Stimulated activated CD4-positive, alpha-beta T cell treated with anti-CD3 and anti-CD28 coated beads, Interleukin-4, amount 100 ng/mL, for 48 hours (primary cell): ENCODE measurements around the gene SMPDL3B.

Experiments used
- DNase-seq, 2 donors: peaks; one replicate each; pipeline ENCODE4 v3.0.0-alpha.2; 2020; ENCODE audit warnings: low read depth in 2 of 2

Gene SMPDL3B

GRCh38 chr1:27940297-27940696 lies 5.5 kb downstream of the SMPDL3B start:
- DNase-seq: peak; percentile 68 to 72

GRCh38 chr1:27940870-27941560 lies 6.2 kb downstream of the SMPDL3B start:
- no peak for DNase-seq

- no peak for DNase-seq
Observed at GRCh38 chr1:27941671-27942540, 7.1 kb downstream of the SMPDL3B start.

GRCh38 chr1:27945020-27945419 lies 10.2 kb downstream of the SMPDL3B start:
- no peak for DNase-seq

- no peak for DNase-seq
Observed at GRCh38 chr1:27949027-27949426, 14.2 kb downstream of the SMPDL3B start.

DNA sequence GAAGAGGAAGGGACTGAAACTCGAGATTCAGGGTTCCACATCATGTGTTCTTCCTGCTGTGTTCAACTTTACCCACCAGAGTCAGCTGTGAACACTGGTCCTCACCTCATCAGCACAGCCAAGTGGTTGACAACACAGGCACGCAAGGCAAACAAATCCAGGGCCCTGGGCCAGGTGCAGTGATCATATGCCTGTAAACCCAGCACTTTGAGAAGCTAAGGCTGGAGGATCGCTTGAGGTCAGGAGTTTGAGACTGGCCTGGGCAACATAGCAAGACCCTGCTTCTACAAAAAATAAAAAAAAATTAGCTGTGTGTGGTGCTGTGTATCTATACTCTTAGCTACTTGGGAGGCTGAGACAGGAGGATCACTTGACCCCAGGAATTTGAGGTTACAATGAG lies 16.6 kb downstream of the SMPDL3B start:
- DNase-seq: no peak

GRCh38 chr1:27952147-27952546 lies 17.3 kb downstream of the SMPDL3B start:
- DNase-seq: no peak

- no peak for DNase-seq
Observed at GRCh38 chr1:27954186-27954585, 19.4 kb downstream of the SMPDL3B start.

- no peak for DNase-seq
Observed at GRCh38 chr1:27955076-27955475, 20.3 kb downstream of the SMPDL3B start.

DNA sequence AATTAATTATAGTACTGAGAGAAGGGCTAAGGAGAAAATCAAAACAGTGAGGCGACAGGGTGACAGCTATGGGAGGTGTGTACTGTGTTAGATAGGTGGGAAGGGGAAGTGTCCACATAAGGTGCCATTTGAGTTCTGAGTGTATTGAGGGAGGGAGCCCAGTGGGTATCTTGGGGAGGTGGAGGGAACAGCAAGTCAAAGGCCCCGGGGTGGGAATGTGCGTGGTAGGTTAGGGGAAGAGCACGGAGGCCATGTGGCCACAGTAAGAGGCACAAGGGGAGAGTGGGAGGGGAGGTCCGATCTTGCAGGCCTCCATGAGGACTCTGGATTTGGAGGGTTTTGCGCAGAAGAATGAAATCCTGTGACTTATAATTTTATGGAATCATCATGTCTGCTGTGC lies 22.0 kb downstream of the SMPDL3B start:
- DNase-seq: no peak

GRCh38 chr1:27957655-27958054 lies 22.9 kb downstream of the SMPDL3B start:
- no peak for DNase-seq

DNA sequence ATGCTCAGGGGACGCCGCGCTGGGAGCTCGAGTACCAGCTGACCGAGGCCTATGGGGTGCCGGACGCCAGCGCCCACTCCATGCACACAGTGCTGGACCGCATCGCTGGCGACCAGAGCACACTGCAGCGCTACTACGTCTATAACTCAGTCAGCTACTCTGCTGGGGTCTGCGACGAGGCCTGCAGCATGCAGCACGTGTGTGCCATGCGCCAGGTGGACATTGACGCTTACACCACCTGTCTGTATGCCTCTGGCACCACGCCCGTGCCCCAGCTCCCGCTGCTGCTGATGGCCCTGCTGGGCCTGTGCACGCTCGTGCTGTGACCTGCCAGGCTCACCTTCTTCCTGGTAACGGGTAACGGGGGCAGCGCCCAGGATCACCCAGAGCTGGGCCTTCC lies 23.7 kb downstream of the SMPDL3B start:
- no peak for DNase-seq

DNA sequence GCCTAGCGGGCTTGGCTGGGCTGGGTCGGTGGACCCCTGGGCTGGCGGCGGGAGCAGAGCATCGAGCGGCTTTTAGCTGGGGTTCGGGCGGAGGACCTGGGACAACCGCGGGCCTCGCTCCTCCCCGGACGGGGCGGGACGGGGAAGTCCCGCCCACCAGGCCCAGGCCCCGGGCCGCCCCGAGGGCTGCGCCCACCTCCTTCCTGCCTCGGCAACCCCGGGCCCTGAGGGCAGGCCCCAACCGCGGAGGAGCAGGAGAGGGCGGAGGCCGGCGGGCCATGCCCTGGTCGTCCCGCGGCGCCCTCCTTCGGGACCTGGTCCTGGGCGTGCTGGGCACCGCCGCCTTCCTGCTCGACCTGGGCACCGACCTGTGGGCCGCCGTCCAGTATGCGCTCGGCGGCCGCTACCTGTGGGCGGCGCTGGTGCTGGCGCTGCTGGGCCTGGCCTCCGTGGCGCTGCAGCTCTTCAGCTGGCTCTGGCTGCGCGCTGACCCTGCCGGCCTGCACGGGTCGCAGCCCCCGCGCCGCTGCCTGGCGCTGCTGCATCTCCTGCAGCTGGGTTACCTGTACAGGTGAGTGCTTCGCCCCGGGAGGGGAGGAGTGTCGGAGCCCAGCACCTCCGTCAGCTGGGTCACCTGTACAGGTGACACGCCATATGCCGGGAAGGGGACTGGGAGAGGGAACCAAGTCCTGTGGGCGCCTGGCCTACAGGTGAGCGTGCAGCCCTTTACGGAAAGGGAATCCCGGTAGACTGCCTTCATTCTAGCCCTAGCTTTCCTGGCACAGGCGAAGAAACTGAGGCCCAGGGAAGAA lies 25.2 kb downstream of the SMPDL3B start, which contains the start of gene XKR8:
XKR8 (plus strand) TSS at position 182 of the 812 bp plus-strand sequence; CDS start at position 279, 97 bp downstream.
- DNase-seq: peak; percentile 67 to 74

GRCh38 chr1:27960762-27961645 lies 26.2 kb downstream of the SMPDL3B start:
- DNase-seq: no peak

GRCh38 chr1:27961646-27962221 lies 26.9 kb downstream of the SMPDL3B start:
- DNase-seq: no peak

DNA sequence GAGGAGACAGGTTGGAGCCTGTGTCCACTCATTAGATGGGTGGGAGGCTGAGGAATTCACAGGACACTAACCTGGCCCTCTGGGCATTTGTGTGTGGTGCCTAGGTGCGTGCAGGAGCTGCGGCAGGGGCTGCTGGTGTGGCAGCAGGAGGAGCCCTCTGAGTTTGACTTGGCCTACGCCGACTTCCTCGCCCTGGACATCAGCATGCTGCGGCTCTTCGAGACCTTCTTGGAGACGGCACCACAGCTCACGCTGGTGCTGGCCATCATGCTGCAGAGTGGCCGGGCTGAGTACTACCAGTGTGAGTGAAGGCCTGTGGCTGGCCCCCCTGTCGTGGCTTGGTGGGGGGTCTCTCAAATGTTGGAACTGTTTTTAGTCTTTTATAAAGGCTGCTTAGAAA lies 28.6 kb downstream of the SMPDL3B start:
- no peak for DNase-seq

DNA sequence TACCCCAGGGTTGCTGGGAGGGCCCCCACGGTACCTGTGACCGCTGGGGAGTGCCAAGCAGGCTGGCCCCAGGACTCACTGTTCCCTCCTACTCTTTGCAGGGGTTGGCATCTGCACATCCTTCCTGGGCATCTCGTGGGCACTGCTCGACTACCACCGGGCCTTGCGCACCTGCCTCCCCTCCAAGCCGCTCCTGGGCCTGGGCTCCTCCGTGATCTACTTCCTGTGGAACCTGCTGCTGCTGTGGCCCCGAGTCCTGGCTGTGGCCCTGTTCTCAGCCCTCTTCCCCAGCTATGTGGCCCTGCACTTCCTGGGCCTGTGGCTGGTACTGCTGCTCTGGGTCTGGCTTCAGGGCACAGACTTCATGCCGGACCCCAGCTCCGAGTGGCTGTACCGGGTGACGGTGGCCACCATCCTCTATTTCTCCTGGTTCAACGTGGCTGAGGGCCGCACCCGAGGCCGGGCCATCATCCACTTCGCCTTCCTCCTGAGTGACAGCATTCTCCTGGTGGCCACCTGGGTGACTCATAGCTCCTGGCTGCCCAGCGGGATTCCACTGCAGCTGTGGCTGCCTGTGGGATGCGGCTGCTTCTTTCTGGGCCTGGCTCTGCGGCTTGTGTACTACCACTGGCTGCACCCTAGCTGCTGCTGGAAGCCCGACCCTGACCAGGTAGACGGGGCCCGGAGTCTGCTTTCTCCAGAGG lies 31.8 kb downstream of the SMPDL3B start:
- DNase-seq: no peak

DNA sequence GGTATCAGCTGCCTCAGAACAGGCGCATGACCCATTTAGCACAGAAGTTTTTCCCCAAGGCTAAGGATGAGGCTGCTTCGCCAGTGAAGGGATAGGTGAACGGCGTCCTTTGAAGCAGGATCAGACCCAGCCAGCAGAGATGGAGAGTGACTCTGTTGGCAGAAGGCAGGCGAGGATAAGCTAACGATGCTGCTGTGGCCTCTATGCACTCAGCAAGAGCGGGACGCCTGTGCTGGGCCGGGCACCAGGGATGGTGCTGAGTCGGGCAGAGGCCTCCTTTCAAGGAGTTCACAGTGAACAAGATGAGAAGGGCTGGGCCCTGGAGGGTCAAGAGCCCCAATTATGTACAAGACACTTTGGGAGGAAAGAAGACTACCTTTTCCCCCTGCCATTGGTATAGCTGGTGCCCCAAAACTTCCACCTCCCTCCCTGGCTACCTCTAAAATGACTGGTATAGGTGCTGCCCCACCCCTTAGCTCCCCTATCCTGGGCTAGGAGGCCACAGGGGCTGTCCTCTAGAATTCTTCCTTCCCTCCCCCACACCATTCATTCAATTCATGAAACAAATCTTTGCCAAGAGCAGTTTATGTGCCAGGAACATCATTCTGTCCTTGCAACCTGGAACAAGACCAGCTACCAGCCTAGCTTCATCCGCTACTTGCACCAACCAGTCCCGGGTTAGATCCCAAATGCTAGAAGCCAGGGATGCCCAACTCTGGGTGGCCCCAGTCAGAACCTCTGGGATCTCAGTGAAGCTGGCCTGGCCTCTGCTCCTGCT lies 32.5 kb downstream of the SMPDL3B start:
- DNase-seq: no peak

DNA sequence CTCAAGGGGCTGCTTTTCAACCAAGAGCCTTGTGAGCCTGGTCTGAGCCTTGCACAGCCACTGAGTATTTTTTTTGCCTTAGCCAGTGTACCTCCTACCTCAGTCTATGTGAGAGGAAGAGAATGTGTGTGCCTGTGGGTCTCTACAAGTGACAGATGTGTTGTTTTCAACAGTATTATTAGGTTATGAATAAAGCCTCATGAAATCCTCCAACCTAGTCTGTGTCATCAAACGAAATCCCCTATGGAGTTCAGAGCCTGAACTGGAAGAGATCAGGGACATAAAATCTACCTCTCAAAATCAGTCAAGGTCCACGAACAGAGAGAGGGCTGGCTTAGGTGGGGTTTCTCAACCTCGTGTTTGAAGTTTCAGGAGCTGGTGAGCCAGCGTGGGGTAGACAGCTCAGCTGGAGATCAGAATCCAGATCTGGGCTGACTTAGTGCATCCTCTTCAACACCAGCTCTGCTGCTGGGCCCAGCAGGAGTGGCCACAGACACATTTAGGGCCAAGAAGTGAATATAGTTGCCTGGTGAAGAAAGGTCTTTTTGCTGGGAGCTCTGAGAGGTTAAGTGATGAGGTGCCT lies 33.2 kb downstream of the SMPDL3B start:
- DNase-seq: no peak
